AG08395 (cell line): ENCODE data around the gene PCGF2.
A peak's percentile ranks its signal among the peaks of the same experiment; 100 is the strongest.

Experiments used
- DNase-seq: peaks from one replicate; pipeline ENCODE4 v3.0.0; 2012; ENCODE audit warnings: mixed read lengths, low spot score

The PCGF2 gene

GRCh38 chr17:38702916-38703741, 45.0 kb downstream of the PCGF2 start:
- DNase-seq: no peak

- peak; percentile 87 for DNase-seq
Observed at GRCh38 chr17:38702166-38702915, 45.8 kb downstream of the PCGF2 start.

- peak; percentile 9 for DNase-seq
Observed at GRCh38 chr17:38701504-38702165, 46.5 kb downstream of the PCGF2 start.

- DNase-seq: no peak
Observed at GRCh38 chr17:38698760-38699159, 49.4 kb downstream of the PCGF2 start.

GRCh38 chr17:38697061-38697820, 50.9 kb downstream of the PCGF2 start:
- DNase-seq: no peak

- peak; percentile 68 for DNase-seq
Observed at GRCh38 chr17:38693700-38694329, 54.3 kb downstream of the PCGF2 start.

GRCh38 chr17:38691154-38691553, 57.0 kb downstream of the PCGF2 start:
- no peak for DNase-seq

GRCh38 chr17:38690386-38690785, 57.8 kb downstream of the PCGF2 start:
- DNase-seq: no peak

GRCh38 chr17:38687286-38687685, 60.9 kb downstream of the PCGF2 start:
- DNase-seq: peak; percentile 47

- no peak for DNase-seq
Observed at GRCh38 chr17:38685491-38685890, 62.6 kb downstream of the PCGF2 start.
